Measurements from ENCODE around the gene CD3G.
"Not testable (repeated sequence)": the region's sequence is repeated elsewhere in the genome, so short reads cannot be mapped to it uniquely, and the experiment has no call there.

CD3G gene

GRCh38 chr11:118308995-118309528, 35.1 kb upstream of the CD3G start:
- WGBS, 2 donors (ENCODE audit: extremely low coverage in 2 of 2, insufficient read length in 2 of 2, insufficient replicate concordance in 1 of 2), result no CpG with 5 or more reads among the region's 5 CpGs
- not testable (repeated sequence) for H2AFZ ChIP-seq (ENCODE audit: low read length); H2BK120ac ChIP-seq (ENCODE audit: low read depth, low read length)

GRCh38 chr11:118310271-118310670, 33.9 kb upstream of the CD3G start:
- Histone ChIP-seq H3K14ac (ENCODE audit: low read length) (no peak overlapping the region), H2BK12ac (ENCODE audit: low read length) (no peak overlapping the region), H2BK120ac (ENCODE audit: low read depth, low read length) (no peak overlapping the region), H3K9me3 (replicated peaks in 1 of 2; ENCODE audit: control insufficient read depth in 2 of 2, insufficient read depth in 1 of 2, low read depth in 1 of 2, low read length in 2 of 2) (no peaks in the 10 kb centered on the region), H3K9ac (ENCODE audit: low read depth, low read length, poor library complexity) (no peak overlapping the region), H3K4me1 (ENCODE audit: control insufficient read depth in 2 of 2, insufficient read depth in 1 of 2, low read depth in 1 of 2, low read length in 2 of 2) (peaks cover 0 to 5% of the 10 kb centered on the region in 2 donors), H2AK5ac (ENCODE audit: low read depth, low read length) (no peak overlapping the region), H3K79me1 (ENCODE audit: low read depth, low read length) (no peaks in the 10 kb centered on the region), H3K4me2 (ENCODE audit: insufficient read depth, low read length, poor library complexity, severe bottlenecking) (no peak overlapping the region), H4K91ac (ENCODE audit: low read depth, low read length, poor library complexity) (no peak overlapping the region), H3K27ac (replicated peaks; ENCODE audit: low read length) (no peak overlapping the region), H3K18ac (ENCODE audit: low read length) (no peak overlapping the region), H2BK5ac (ENCODE audit: low read length) (no peak overlapping the region), H3K4me3 (ENCODE audit: low read length in 2 of 2) (no peak overlapping the region), H2AFZ (ENCODE audit: low read length) (no peak overlapping the region), H3K36me3 (replicated peaks in 1 of 2; ENCODE audit: control insufficient read depth in 2 of 2, insufficient read depth in 2 of 2, low read length in 2 of 2) (no peaks in the 10 kb centered on the region), H3K23ac (ENCODE audit: low read depth, low read length, poor library complexity) (no peak overlapping the region), H3K4ac (ENCODE audit: low read length) (no peak overlapping the region), H2BK15ac (ENCODE audit: low read length) (no peak overlapping the region), H4K8ac (ENCODE audit: low read depth, low read length) (no peak overlapping the region), H3K27me3 (ENCODE audit: control insufficient read depth in 3 of 3, insufficient read depth in 3 of 3, low read depth in 1 of 3, low read length in 3 of 3) (peaks cover 0 to 32% (median 0%) of the 10 kb centered on the region in 3 experiments)
- no peak for DNase-seq (ENCODE audit: low spot score)
- no CpG with 5 or more reads among the region's 3 CpGs for WGBS, 2 donors (ENCODE audit: extremely low coverage in 2 of 2, insufficient read length in 2 of 2, insufficient replicate concordance in 1 of 2)

More at GRCh38 chr11:118308995-118309528, 35.1 kb upstream of the CD3G start:
- not testable (repeated sequence) for H2BK5ac ChIP-seq (ENCODE audit: low read length); H3K79me1 ChIP-seq (ENCODE audit: low read depth, low read length); DNase-seq (ENCODE audit: low spot score); H3K9ac ChIP-seq (ENCODE audit: low read depth, low read length, poor library complexity); H3K4me2 ChIP-seq (ENCODE audit: insufficient read depth, low read length, poor library complexity, severe bottlenecking); H3K27ac ChIP-seq (replicated peaks; ENCODE audit: low read length); H4K8ac ChIP-seq (ENCODE audit: low read depth, low read length); H3K9me3 ChIP-seq (replicated peaks in 1 of 2; ENCODE audit: control insufficient read depth in 2 of 2, insufficient read depth in 1 of 2, low read depth in 1 of 2, low read length in 2 of 2); H3K4me3 ChIP-seq (ENCODE audit: low read length in 2 of 2); H3K4ac ChIP-seq (ENCODE audit: low read length); H3K36me3 ChIP-seq (replicated peaks in 1 of 2; ENCODE audit: control insufficient read depth in 2 of 2, insufficient read depth in 2 of 2, low read length in 2 of 2); H3K18ac ChIP-seq (ENCODE audit: low read length); H2BK12ac ChIP-seq (ENCODE audit: low read length); H3K14ac ChIP-seq (ENCODE audit: low read length); H2BK15ac ChIP-seq (ENCODE audit: low read length); H2AK5ac ChIP-seq (ENCODE audit: low read depth, low read length); H3K4me1 ChIP-seq (ENCODE audit: control insufficient read depth in 2 of 2, insufficient read depth in 1 of 2, low read depth in 1 of 2, low read length in 2 of 2); H3K23ac ChIP-seq (ENCODE audit: low read depth, low read length, poor library complexity); H4K91ac ChIP-seq (ENCODE audit: low read depth, low read length, poor library complexity)
- H3K27me3 ChIP-seq (ENCODE audit: control insufficient read depth in 3 of 3, insufficient read depth in 3 of 3, low read depth in 1 of 3, low read length in 3 of 3), result peaks cover 0 to 42% (median 0%) of the 10 kb centered on the region in 3 experiments

- Histone ChIP-seq H3K27me3 (ENCODE audit: control insufficient read depth in 3 of 3, insufficient read depth in 3 of 3, low read depth in 1 of 3, low read length in 3 of 3) (peaks cover 0 to 29% (median 0%) of the 10 kb centered on the region in 3 experiments), H2BK120ac (ENCODE audit: low read depth, low read length) (no peak overlapping the region), H2BK12ac (ENCODE audit: low read length) (no peak overlapping the region), H3K4me2 (ENCODE audit: insufficient read depth, low read length, poor library complexity, severe bottlenecking) (no peak overlapping the region), H3K4ac (ENCODE audit: low read length) (no peak overlapping the region), H2AFZ (ENCODE audit: low read length) (no peak overlapping the region), H3K9ac (ENCODE audit: low read depth, low read length, poor library complexity) (no peak overlapping the region), H2BK5ac (ENCODE audit: low read length) (no peak overlapping the region), H3K4me1 (ENCODE audit: control insufficient read depth in 2 of 2, insufficient read depth in 1 of 2, low read depth in 1 of 2, low read length in 2 of 2) (peaks cover 0 to 10% of the 10 kb centered on the region in 2 donors), H3K79me1 (ENCODE audit: low read depth, low read length) (no peaks in the 10 kb centered on the region), H4K8ac (ENCODE audit: low read depth, low read length) (no peak overlapping the region), H3K4me3 (ENCODE audit: low read length in 2 of 2) (no peak overlapping the region), H3K9me3 (replicated peaks in 1 of 2; ENCODE audit: control insufficient read depth in 2 of 2, insufficient read depth in 1 of 2, low read depth in 1 of 2, low read length in 2 of 2) (no peaks in the 10 kb centered on the region), H3K14ac (ENCODE audit: low read length) (no peak overlapping the region), H4K91ac (ENCODE audit: low read depth, low read length, poor library complexity) (no peak overlapping the region), H2BK15ac (ENCODE audit: low read length) (no peak overlapping the region), H3K27ac (replicated peaks; ENCODE audit: low read length) (no peak overlapping the region), H3K18ac (ENCODE audit: low read length) (no peak overlapping the region), H3K36me3 (replicated peaks in 1 of 2; ENCODE audit: control insufficient read depth in 2 of 2, insufficient read depth in 2 of 2, low read length in 2 of 2) (no peaks in the 10 kb centered on the region), H2AK5ac (ENCODE audit: low read depth, low read length) (no peak overlapping the region), H3K23ac (ENCODE audit: low read depth, low read length, poor library complexity) (no peak overlapping the region)
- DNase-seq (ENCODE audit: low spot score), result no peak
- WGBS, 2 donors (ENCODE audit: extremely low coverage in 2 of 2, insufficient read length in 2 of 2, insufficient replicate concordance in 1 of 2), result no CpG with 5 or more reads among the region's 3 CpGs
These were observed 33.2 kb upstream of the CD3G start for GRCh38 chr11:118310781-118311485.

- H3K9me3 ChIP-seq (replicated peaks in 1 of 2; ENCODE audit: control insufficient read depth in 2 of 2, insufficient read depth in 1 of 2, low read depth in 1 of 2, low read length in 2 of 2), result no peaks in the 10 kb centered on the region
- no peak overlapping the region for H4K8ac ChIP-seq (ENCODE audit: low read depth, low read length)
- no CpG with 5 or more reads among the region's 4 CpGs for WGBS, 2 donors (ENCODE audit: extremely low coverage in 2 of 2, insufficient read length in 2 of 2, insufficient replicate concordance in 1 of 2)
- H3K23ac ChIP-seq (ENCODE audit: low read depth, low read length, poor library complexity), result no peak overlapping the region
- H4K91ac ChIP-seq (ENCODE audit: low read depth, low read length, poor library complexity), result no peak overlapping the region
- no peak overlapping the region for H3K9ac ChIP-seq (ENCODE audit: low read depth, low read length, poor library complexity)
- no peak overlapping the region for H3K4ac ChIP-seq (ENCODE audit: low read length)
- no peak overlapping the region for H3K27ac ChIP-seq (replicated peaks; ENCODE audit: low read length)
- H3K27me3 ChIP-seq (ENCODE audit: control insufficient read depth in 3 of 3, insufficient read depth in 3 of 3, low read depth in 1 of 3, low read length in 3 of 3), result peaks cover 0 to 26% (median 0%) of the 10 kb centered on the region in 3 experiments
- H2BK5ac ChIP-seq (ENCODE audit: low read length), result no peak overlapping the region
- H2BK15ac ChIP-seq (ENCODE audit: low read length), result no peak overlapping the region
- no peak overlapping the region for H3K18ac ChIP-seq (ENCODE audit: low read length)
- no peaks in the 10 kb centered on the region for H3K79me1 ChIP-seq (ENCODE audit: low read depth, low read length)
- no peak for DNase-seq (ENCODE audit: low spot score)
- peaks cover 0 to 14% of the 10 kb centered on the region in 2 donors for H3K4me1 ChIP-seq (ENCODE audit: control insufficient read depth in 2 of 2, insufficient read depth in 1 of 2, low read depth in 1 of 2, low read length in 2 of 2)
- no peaks in the 10 kb centered on the region for H3K36me3 ChIP-seq (replicated peaks in 1 of 2; ENCODE audit: control insufficient read depth in 2 of 2, insufficient read depth in 2 of 2, low read length in 2 of 2)
- H2AFZ ChIP-seq (ENCODE audit: low read length), result no peak overlapping the region
- H2AK5ac ChIP-seq (ENCODE audit: low read depth, low read length), result no peak overlapping the region
- H3K14ac ChIP-seq (ENCODE audit: low read length), result no peak overlapping the region
- H2BK120ac ChIP-seq (ENCODE audit: low read depth, low read length), result no peak overlapping the region
- H3K4me3 ChIP-seq (ENCODE audit: low read length in 2 of 2), result no peak overlapping the region
- H2BK12ac ChIP-seq (ENCODE audit: low read length), result no peak overlapping the region
- H3K4me2 ChIP-seq (ENCODE audit: insufficient read depth, low read length, poor library complexity, severe bottlenecking), result no peak overlapping the region
These were observed 32.6 kb upstream of the CD3G start for GRCh38 chr11:118311518-118311917.

Data from neuronal stem cell (in vitro differentiated cells).